Stomach (tissue), 4 donors: ENCODE data around the gene ISOC1.

Experiments
- CTCF ChIP-seq, 7 experiments: fragments of 450-650 bp in 4 of 7; fragments of 200-600 bp in 3 of 7; sonication (generic) in 3 of 7; IDR thresholded peaks; one replicate each; pipeline ENCODE4 v1.5.1; 2016 to 2019; ENCODE audit warnings: antibody characterized with exemption in 7 of 7, control low read depth in 2 of 7, mild to moderate bottlenecking in 1 of 7
- EP300 ChIP-seq: sonication (generic); formaldehyde crosslinking; IDR thresholded peaks from one replicate; pipeline ENCODE4 v1.6.1; 2017; ENCODE audit warnings: antibody characterized with exemption
- POLR2A ChIP-seq, 4 donors: fragments of 450-650 bp; IDR thresholded peaks; one replicate each; pipeline ENCODE4 v1.6.1; 2016; ENCODE audit warnings: antibody characterized with exemption in 4 of 4, control low read depth in 2 of 4, mild to moderate bottlenecking in 1 of 4, moderate library complexity in 1 of 4
- POLR2AphosphoS5 ChIP-seq, 3 donors: sonication (generic); formaldehyde crosslinking; IDR thresholded peaks; one replicate each; pipeline ENCODE4 v1.6.1; 2016; ENCODE audit warnings: antibody characterized with exemption in 3 of 3

- no peak for TF ChIP-seq CTCF (IDR thresholded peaks at IDR 0.05)
- no peak for TF ChIP-seq EP300
- TF ChIP-seq POLR2AphosphoS5 (IDR thresholded peaks at IDR 0.05), result no peak
- no peak for TF ChIP-seq POLR2A (IDR thresholded peaks at IDR 0.05)
Observed at GRCh38 chr5:129048509-129048908, 46.0 kb upstream of the ISOC1 start.
